IPS-NIHi7 (cell line): Measurements from ENCODE around the gene TST.

Experiments
- DNase-seq: peaks from one replicate; pipeline ENCODE4 v3.0.0; 2012; ENCODE audit warnings: mixed read lengths; ENCODE audit errors: extremely low spot score

TST gene

GRCh38 chr22:36982136-36982535 is 37.1 kb downstream of the TST start:
- DNase-seq = no peak

- no peak for DNase-seq
Measured at GRCh38 chr22:36981247-36981775, 37.9 kb downstream of the TST start.

- DNase-seq = no peak
Measured at GRCh38 chr22:36979016-36979910, 40.0 kb downstream of the TST start.

- DNase-seq = peak; percentile 97
Measured at GRCh38 chr22:36977947-36978660, 41.1 kb downstream of the TST start.

- peak; percentile 88 for DNase-seq
Measured at GRCh38 chr22:36977401-36977861, 41.8 kb downstream of the TST start.

GRCh38 chr22:36976606-36977005 is 42.6 kb downstream of the TST start:
- no peak for DNase-seq

- DNase-seq = no peak
Measured at GRCh38 chr22:36971341-36972125, 47.7 kb downstream of the TST start.

- no peak for DNase-seq
Measured at GRCh38 chr22:36968249-36968964, 50.8 kb downstream of the TST start.

- no peak for DNase-seq
Measured at GRCh38 chr22:36966851-36967540, 52.3 kb downstream of the TST start.

- no peak for DNase-seq
Measured at GRCh38 chr22:36965696-36966095, 53.6 kb downstream of the TST start.

- no peak for DNase-seq
Measured at GRCh38 chr22:36964106-36964505, 55.1 kb downstream of the TST start.

GRCh38 chr22:36963302-36963701 is 55.9 kb downstream of the TST start:
- no peak for DNase-seq

- no peak for DNase-seq
Measured at GRCh38 chr22:36961626-36962025, 57.6 kb downstream of the TST start.
